Adrenal gland (tissue), 12 donors: ENCODE data around the gene ZNF688. TPM values are rescaled to one million over a fixed set of nuclear protein-coding genes. Genes with fewer than 3 reads are reported as not detected.

ENCODE experiments used
- DNase-seq, 7 donors: peaks; one replicate each; pipeline ENCODE4 v3.0.0-alpha.2; 2019 to 2020
- H3K27ac ChIP-seq, 5 donors: fragments of 200-600 bp; sonication (generic) in 4 of 5; 1 replicate in 3 of 5; 2 replicates in 2 of 5; pipeline versions ENCODE4 v1.5.1 to v1.8.0; 2016 to 2020; ENCODE audit warnings: mild to moderate bottlenecking in 1 of 5
- H3K27me3 ChIP-seq: fragments of 200-600 bp; 2 replicates; pipeline ENCODE4 v1.8.0; 2021
- H3K36me3 ChIP-seq, 2 donors: fragments of 200-600 bp; replicated peaks in 1 of 2; 1 replicate in 1 of 2; 2 replicates in 1 of 2; pipeline versions ENCODE4 v1.5.1 to v1.8.0; 2018 to 2022
- H3K4me1 ChIP-seq, 2 donors: fragments of 200-600 bp; replicated peaks in 1 of 2; 1 replicate in 1 of 2; 2 replicates in 1 of 2; pipeline versions ENCODE4 v1.5.1 to v1.8.0; 2018 to 2021
- H3K4me3 ChIP-seq, 4 donors: fragments of 200-600 bp; sonication (generic) in 3 of 4; one replicate each; pipeline ENCODE4 v1.5.1; 2016 to 2018
- H3K9me3 ChIP-seq, 3 donors: fragments of 200-600 bp; sonication (generic) in 1 of 3; replicated peaks in 1 of 3; 1 replicate in 2 of 3; 2 replicates in 1 of 3; pipeline versions ENCODE4 v1.5.1 to v1.8.0; 2016 to 2021
- POLR2A ChIP-seq, 2 donors: fragments of 450-650 bp; IDR thresholded peaks; one replicate each; pipeline ENCODE4 v1.6.1; 2017; ENCODE audit warnings: antibody characterized with exemption in 2 of 2, mild to moderate bottlenecking in 2 of 2, moderate library complexity in 1 of 2
- WGBS, 4 donors: extraction: QIAGEN DNeasy Blood & Tissue Kit in 2 of 4; methylation state at CpG; one replicate each; pipeline versions ENCODE4 v1.1.5 to v1.1.7; 2013 to 2017; 5-methylcytosine and 5-hydroxymethylcytosine counted together
- intact Hi-C, 2 donors: fragments of 100-400 bp; cut with DNase I; formaldehyde crosslinking; loops; one replicate each; pipeline versions ENCODE4 v1.14.1 to v1.15.0; 2022 to 2023
- polyA plus RNA-seq, 3 donors: library from polyadenylated mRNA; stranded (reverse); fragments of 200-250 nt in 2 of 3; fragments of 350-450 nt in 1 of 3; fragmentation: Illumina TruSeq in 1 of 3; extraction: RNeasy Lipid Tissue Mini Kit (QIAGEN cat#74804) in 1 of 3; gene quantifications; one replicate each; pipeline ENCODE4 v1.2.3, GENCODE V29; 2013 to 2014
- total RNA-seq, 9 donors: library from RNA; depleted of rRNA in 4 of 9; stranded (reverse); fragments of >200 nt in 4 of 9; fragments of 120-200 nt in 1 of 9; fragmentation: NEBNext Ultra II Directional in 1 of 9; extraction: Animal tissue kit (Norgen Biotek cat#: 25700) in 1 of 9; gene quantifications; one replicate each; pipeline versions ENCODE4 v1.1.0 to v1.2.4, GENCODE V29; 2013 to 2023
- TF ChIP-seq, protein P1 (sequence below), 6 experiments: fragments of 450-650 bp in 4 of 6; fragments of 200-600 bp in 2 of 6; sonication (generic) in 1 of 6; IDR thresholded peaks; 1 replicate in 5 of 6; 2 replicates in 1 of 6; pipeline versions ENCODE4 v1.5.1 to v1.8.0; 2016 to 2021; ENCODE audit warnings: antibody characterized with exemption in 6 of 6, mild to moderate bottlenecking in 2 of 6, moderate library complexity in 1 of 6
- donor health status: healthy with polysubstance abuse.
- donor health status: Bipolar disorder and iron deficiency.
- donor health status: DM: yes; HTN: yes; CAD: no.
- donor health status: DM: no; HTN: no; CAD: no.
- donor health status: DM: no; HTN: no; CAD: no.
- donor health status: DM: yes; HTN: yes; CAD: no.

ZNF688 gene
- total and polyA plus RNA-seq, 12 donors = 10.3 to 43.4 (median 18.2) TPM

DNA sequence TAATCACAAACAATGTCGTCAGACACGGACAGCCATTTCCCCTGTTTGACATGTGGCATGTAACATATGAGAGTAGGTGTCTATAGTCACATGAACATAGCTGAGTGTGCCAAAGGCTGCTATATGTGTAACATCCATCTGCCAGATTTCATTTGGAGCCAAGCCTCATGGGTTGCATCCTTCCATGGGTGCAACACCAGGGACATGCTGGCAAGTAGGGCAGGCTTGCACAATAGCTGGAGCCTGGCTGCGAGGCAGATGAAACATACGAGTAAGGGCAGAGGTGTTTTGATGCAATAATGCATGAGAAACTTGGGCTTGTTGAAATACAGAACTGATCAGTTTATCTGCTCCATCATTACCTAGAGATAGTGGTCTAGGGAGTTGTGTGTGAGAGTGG is 47.7 kb upstream of the ZNF688 start:
- Histone ChIP-seq H3K4me3 (no peak overlapping the region), H3K36me3 (no peaks in the 10 kb centered on the region), H3K9me3 (no peaks in the 10 kb centered on the region), H3K27me3 (no peaks in the 10 kb centered on the region), H3K4me1 (peaks cover 0 to 13% of the 10 kb centered on the region in 2 donors), H3K27ac (peak overlapping the region in 3 of 5 donors; percentile 6 to 48 (median 38))
- intact Hi-C loops = loop anchor here in 1 of 2 donors (10.0 kb wide), 1 partner anchor 54 kb away; no protein-coding TSS in a partner anchor
- WGBS, 4 donors = 59 to 79% (median 63%) methylated on average over 4 of the region's 4 CpGs
- DNase-seq = peak in 5 of 7 donors; percentile 36 to 62 (median 52)
- no peak for TF ChIP-seq POLR2A (IDR thresholded peaks at IDR 0.05)
- TF ChIP-seq, protein P1, sequence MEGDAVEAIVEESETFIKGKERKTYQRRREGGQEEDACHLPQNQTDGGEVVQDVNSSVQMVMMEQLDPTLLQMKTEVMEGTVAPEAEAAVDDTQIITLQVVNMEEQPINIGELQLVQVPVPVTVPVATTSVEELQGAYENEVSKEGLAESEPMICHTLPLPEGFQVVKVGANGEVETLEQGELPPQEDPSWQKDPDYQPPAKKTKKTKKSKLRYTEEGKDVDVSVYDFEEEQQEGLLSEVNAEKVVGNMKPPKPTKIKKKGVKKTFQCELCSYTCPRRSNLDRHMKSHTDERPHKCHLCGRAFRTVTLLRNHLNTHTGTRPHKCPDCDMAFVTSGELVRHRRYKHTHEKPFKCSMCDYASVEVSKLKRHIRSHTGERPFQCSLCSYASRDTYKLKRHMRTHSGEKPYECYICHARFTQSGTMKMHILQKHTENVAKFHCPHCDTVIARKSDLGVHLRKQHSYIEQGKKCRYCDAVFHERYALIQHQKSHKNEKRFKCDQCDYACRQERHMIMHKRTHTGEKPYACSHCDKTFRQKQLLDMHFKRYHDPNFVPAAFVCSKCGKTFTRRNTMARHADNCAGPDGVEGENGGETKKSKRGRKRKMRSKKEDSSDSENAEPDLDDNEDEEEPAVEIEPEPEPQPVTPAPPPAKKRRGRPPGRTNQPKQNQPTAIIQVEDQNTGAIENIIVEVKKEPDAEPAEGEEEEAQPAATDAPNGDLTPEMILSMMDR (IDR thresholded peaks at IDR 0.05) = no peak

DNA sequence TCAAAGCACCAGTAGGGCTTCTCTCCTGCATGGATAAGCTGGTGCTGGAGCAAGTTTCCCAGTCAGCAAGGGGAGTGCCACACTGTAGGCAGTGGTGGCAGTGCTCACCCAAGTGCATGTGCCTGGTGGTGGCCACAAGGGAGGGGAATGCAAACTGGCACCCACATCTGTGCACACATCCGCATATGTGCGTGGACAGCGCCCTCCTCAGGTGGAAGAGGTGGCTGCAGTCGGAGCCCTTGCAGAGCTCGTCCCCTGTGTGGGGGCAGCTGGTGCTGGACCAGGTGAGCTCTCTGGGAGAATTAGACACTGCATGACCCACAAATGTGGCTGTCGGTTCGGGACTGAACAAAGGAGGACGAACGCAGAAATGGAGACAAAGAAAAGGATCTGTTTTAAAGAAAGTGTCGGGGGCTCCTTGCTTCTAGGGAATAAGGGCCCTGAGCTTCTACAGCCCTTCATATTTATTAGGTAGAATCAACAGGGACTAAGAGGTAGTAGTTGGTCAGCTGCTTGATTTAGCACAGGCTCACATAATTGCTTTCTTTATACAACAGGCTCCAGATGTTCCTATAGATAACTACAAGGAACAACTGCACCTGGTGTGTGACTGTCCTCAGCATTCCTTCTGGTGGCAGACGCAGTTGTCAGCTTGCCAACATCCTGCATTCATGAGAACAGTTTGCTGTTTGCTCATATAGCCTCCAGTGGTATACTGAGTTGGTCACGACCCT is 44.0 kb upstream of the ZNF688 start:
- no peak overlapping the region for H3K4me3 ChIP-seq
- H3K27me3 ChIP-seq = no peaks in the 10 kb centered on the region
- intact Hi-C loops = loop anchor here in 1 of 2 donors (10.0 kb wide), 1 partner anchor 51 kb away; no protein-coding TSS in a partner anchor
- peaks cover 0 to 16% of the 10 kb centered on the region in 2 donors for H3K4me1 ChIP-seq
- DNase-seq = peak; percentile 45 to 80 (median 61)
- no peak overlapping the region for H3K27ac ChIP-seq
- WGBS, 4 donors = 38 to 51% (median 42%) methylated on average over 10 to 12 of the region's 12 CpGs
- no peaks in the 10 kb centered on the region for H3K36me3 ChIP-seq
- H3K9me3 ChIP-seq = no peaks in the 10 kb centered on the region
- TF ChIP-seq POLR2A (IDR thresholded peaks at IDR 0.05) = no peak
- TF ChIP-seq, protein P1 (IDR thresholded peaks at IDR 0.05) = peak; percentile 27 to 59 (median 48)

DNA sequence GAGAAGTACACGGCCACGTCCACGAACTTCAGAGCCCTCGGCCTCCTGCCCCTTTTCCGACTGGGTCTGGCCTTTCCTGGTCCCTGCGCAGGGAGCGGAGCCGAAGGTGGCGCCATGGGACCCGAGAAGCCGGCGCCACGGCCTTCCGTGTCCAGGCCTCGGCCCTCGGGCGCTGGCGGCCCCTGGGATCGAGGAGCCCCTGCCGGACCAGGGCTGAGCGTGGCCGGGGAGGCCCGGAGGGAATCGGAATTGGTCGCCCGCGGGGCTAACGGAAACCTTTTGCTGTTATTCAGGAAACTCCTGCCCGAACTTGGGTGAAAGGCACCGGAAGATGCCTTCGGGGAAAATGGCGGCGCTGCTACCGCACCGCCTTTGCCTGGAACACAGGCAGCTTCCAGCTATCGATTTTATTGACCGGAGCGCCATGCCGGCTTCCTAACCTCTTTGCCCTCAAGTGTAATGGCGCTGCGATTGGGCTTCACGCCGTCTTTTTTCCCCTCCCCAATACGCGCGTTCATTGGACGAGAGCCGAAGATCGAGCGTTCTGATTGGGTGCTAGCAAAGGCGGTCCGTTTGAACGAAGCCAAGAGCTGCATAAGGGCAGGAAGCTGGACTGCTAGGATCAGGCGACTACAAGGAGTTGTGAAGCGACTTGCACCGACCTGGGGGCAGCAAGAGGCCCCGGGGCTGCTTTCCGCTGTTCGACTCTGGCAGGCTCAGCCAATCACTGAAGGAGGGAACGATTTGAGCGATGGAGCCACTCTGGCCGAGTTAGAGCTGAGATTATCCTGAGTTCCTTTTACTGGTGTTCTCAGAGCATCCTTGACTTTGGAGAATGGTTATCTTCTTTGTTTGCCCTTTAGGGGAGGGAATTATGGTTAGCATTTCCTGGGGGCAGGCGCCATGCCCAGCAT is 38.7 kb upstream of the ZNF688 start, which contains the start of gene ZNF689:
Gene ZNF689 (minus strand): TSS at position 464 of the 914 bp plus-strand sequence. CDS start 348 bp downstream, at position 116.
- peak within 1 kb of the TSS; percentile 85 to 97 (median 91) for H3K27ac ChIP-seq
- H3K27me3 ChIP-seq = no peaks in the 10 kb centered on the region
- peak; percentile 95 to 97 (median 96) for DNase-seq
- H3K36me3 ChIP-seq = peaks cover 0 to 26% of the 10 kb centered on the region in 2 donors
- TF ChIP-seq POLR2A (IDR thresholded peaks at IDR 0.05) = peak; percentile 37 to 75
- TF ChIP-seq, protein P1 (IDR thresholded peaks at IDR 0.05) = no peak
- intact Hi-C loops = loop anchor here in 1 of 2 donors (10.0 kb wide), 1 partner anchor 45 kb away; no protein-coding TSS in a partner anchor
- 0 to 1% (median 0%) methylated on average over 30 to 63 of the region's 63 CpGs for WGBS, 4 donors
- H3K9me3 ChIP-seq = no peaks in the 10 kb centered on the region
- H3K4me1 ChIP-seq = peaks cover 5% of the 10 kb centered on the region in 2 donors
- H3K4me3 ChIP-seq = peak within 1 kb of the TSS; percentile 3 to 91 (median 74)
